ENCODE measurements around the gene CEP350.

DNA sequence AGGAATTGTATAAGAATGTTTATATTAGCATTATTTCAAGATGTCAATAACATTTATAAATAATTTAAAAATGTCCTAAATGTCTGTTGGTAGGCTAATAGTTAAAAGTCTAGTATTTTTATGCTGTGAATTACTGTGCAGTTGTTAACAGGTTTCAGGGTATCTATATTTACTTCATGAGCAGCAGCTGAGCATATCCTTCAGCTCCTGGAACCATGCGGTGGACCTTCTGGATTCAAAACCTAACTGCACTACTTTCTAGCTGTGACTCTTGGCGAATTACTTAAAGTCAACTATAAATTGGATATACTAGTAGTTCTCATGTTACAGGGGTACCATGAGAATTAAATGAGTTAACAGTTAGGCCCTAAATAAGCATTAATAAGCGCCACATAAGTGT lies 3.7 kb downstream of the CEP350 start:
- TF ChIP-seq CTCF (conservative IDR thresholded peaks at IDR 0.05 in 1 of 2, IDR thresholded peaks at IDR 0.05 in 1 of 2; ENCODE audit: extremely low read depth in 1 of 2, insufficient read depth in 1 of 2, low read depth in 1 of 2, low read length in 2 of 2) (no peak), EZH2 (IDR thresholded peaks at IDR 0.05; ENCODE audit: borderline replicate concordance, low read length) (no peak)
